Nephron progenitor cell (in vitro differentiated cells): ENCODE measurements around the gene C5orf52.

ENCODE experiments used
- DNase-seq: peaks from one replicate; pipeline ENCODE4 v3.0.0; 2021
- H3K27ac Mint-ChIP-seq: 2 replicates; pipeline ENCODE4 v1.8.0; 2021; ENCODE audit warnings: mild to moderate bottlenecking, moderate library complexity, mixed read lengths
- H3K27me3 Mint-ChIP-seq: 2 replicates; pipeline ENCODE4 v1.8.0; 2021; ENCODE audit warnings: mild to moderate bottlenecking, low read depth, mixed read lengths; ENCODE audit not compliant: poor library complexity
- H3K36me3 Mint-ChIP-seq: 2 replicates; pipeline ENCODE4 v1.8.0; 2021; ENCODE audit warnings: low read depth, mixed read lengths
- H3K4me1 Mint-ChIP-seq: 2 replicates; pipeline ENCODE4 v1.8.0; 2021; ENCODE audit warnings: mixed read lengths
- H3K4me3 Mint-ChIP-seq: 2 replicates; pipeline ENCODE4 v1.8.0; 2021; ENCODE audit warnings: mild to moderate bottlenecking, moderate library complexity, mixed read lengths
- H3K9me3 Mint-ChIP-seq: 2 replicates; pipeline ENCODE4 v1.8.0; 2021; ENCODE audit warnings: mild to moderate bottlenecking, moderate library complexity, mixed read lengths
- CTCF ChIP-seq: fragments of 200-600 bp; sonication (generic); IDR thresholded peaks from 2 replicates; pipeline ENCODE4 v1.5.0; 2021; ENCODE audit warnings: antibody characterized with exemption

Gene C5orf52

DNA sequence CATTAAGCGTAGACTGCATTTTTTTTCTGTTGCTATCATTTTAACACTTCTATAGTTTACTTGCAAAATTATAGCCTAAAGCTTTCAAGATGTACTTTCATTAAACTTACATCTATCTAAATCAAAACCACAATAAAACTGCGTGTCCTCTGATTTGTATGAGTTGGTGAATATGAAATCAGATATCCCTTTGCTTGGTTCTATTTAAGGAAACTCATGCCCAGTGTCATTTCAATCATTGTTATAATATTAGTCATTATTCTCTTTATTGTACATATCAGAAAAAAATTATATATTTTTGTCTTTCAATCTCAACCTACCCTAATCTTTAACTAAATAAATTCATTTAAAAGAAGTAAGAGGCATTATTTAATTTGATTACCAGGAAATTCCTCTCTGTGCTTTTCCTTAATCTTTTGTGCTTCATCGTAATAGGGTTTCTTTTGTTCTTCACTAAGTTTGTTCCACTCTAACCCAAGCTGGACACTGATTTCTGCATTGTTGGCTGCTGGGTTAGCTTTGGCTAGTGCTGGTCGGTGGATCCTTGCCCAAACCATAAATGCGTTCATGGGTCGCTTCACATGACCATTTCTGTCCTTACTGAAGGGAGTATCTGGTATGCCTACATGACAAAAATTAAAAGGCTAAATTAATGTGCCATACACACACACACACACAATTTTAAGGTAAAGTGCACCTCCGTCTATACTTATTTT lies 22.9 kb upstream of the C5orf52 start:
- Mint-ChIP-seq H3K27me3 (peaks cover 11% of the 10 kb centered on the region), H3K27ac (peak overlapping the region; percentile 61), H3K9me3 (peaks cover 15% of the 10 kb centered on the region), H3K4me1 (no peaks in the 10 kb centered on the region), H3K4me3 (no peak overlapping the region), H3K36me3 (peaks cover 13% of the 10 kb centered on the region)
- no peak for TF ChIP-seq CTCF
- no peak for DNase-seq

DNA sequence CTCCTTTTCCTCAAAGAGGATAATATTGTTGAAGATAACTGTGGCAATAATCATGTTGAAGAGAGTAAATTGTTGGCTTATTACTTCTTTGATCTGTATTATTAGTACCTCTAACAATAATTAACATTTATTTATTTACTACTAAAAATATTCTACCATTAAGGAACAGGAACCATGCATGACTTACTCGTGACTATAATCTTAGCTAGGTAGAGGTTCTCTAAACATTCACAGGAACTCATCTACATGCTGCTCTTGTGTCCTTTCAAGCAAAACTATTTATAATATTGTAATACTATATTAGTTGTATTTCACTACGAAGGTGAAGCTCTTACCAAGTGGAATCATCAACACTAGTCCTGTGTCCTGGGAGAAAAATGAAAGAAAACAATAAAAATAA lies 22.2 kb upstream of the C5orf52 start:
- Mint-ChIP-seq H3K9me3 (peaks cover 22% of the 10 kb centered on the region), H3K27ac (no peak overlapping the region), H3K4me3 (no peak overlapping the region), H3K27me3 (peaks cover 14% of the 10 kb centered on the region), H3K4me1 (no peaks in the 10 kb centered on the region), H3K36me3 (peaks cover 16% of the 10 kb centered on the region)
- no peak for TF ChIP-seq CTCF
- DNase-seq, result no peak

DNA sequence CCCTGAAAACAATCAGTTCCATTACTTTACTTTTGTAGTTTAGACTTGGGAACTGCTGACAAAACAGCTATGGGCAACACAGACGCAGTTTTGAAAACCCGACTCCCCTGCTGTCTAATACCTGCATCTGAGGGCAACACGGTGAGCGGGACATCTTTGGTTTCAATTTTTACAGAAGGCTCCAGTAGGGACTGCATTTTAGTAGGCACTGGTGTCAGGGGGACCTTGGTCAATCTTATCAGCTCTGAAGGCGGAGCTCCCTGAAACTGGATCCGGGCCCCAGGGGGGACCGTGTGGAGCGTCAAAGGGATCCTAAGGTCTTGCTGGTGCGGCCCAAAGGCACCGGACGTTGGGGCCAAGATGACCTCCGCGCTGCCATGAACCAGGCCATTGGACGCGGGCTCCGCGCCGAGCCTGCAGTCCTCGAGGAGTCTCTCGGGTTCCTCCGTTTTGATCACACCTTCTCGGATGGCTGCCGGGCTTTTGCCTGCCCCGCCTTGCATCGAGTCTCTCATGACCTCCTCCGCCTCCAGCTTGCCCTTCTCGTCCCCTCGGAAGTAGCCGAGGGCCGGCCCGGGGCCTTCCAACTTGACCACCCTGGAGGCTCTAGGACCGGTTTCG lies 20.2 kb upstream of the C5orf52 start:
- Mint-ChIP-seq H3K4me1 (no peaks in the 10 kb centered on the region), H3K36me3 (peaks cover 16% of the 10 kb centered on the region), H3K27ac (no peak overlapping the region), H3K4me3 (no peak overlapping the region), H3K9me3 (peaks cover 41% of the 10 kb centered on the region), H3K27me3 (peaks cover 14% of the 10 kb centered on the region)
- TF ChIP-seq CTCF, result no peak
- DNase-seq, result no peak

- H3K27ac Mint-ChIP-seq, result peak overlapping the region; percentile 8
- H3K27me3 Mint-ChIP-seq, result peaks cover 11% of the 10 kb centered on the region
- H3K4me3 Mint-ChIP-seq, result no peak overlapping the region
- H3K4me1 Mint-ChIP-seq, result no peaks in the 10 kb centered on the region
- no peak for DNase-seq
- H3K9me3 Mint-ChIP-seq, result peaks cover 48% of the 10 kb centered on the region
- H3K36me3 Mint-ChIP-seq, result peaks cover 19% of the 10 kb centered on the region
- no peak for TF ChIP-seq CTCF
Measured at GRCh38 chr5:157651623-157652376, 19.5 kb upstream of the C5orf52 start.

DNA sequence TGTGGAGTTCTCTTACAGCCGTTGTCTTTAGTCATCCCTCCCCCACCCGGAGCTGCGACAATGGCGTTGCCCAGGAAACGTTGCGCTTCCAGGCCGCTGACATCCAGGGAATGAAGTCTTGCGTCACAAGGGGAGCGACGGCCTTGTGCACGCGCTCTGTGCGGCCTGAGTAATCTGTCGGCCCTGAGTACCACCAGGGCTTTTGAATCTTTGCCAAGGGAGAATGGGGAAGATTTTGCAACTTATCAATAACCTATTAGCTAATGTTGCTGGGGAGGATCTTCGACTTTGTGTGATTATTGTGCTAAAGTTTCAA lies 19.0 kb upstream of the C5orf52 start, which contains the start of gene SOX30:
Gene SOX30, minus strand, starts transcription at position 62 of the 316 bp plus-strand sequence. CDS start 360 bp downstream, outside the sequence.
- H3K27ac Mint-ChIP-seq, result peak within 1 kb of the TSS; percentile 8
- H3K27me3 Mint-ChIP-seq, result peaks cover 11% of the 10 kb centered on the region
- H3K4me3 Mint-ChIP-seq, result no peak within 1 kb of the TSS
- H3K4me1 Mint-ChIP-seq, result no peaks in the 10 kb centered on the region
- TF ChIP-seq CTCF, result no peak
- H3K9me3 Mint-ChIP-seq, result peaks cover 50% of the 10 kb centered on the region
- no peak for DNase-seq
- H3K36me3 Mint-ChIP-seq, result peaks cover 19% of the 10 kb centered on the region
